Motor neuron (in vitro differentiated cells): Measurements from ENCODE around the gene CNTNAP4. TPM values are rescaled to one million over a fixed set of nuclear protein-coding genes. Genes with fewer than 3 reads are reported as not detected.

Experiments
- ATAC-seq, 8 experiments: fragments of 200-7000 bp; cut with Tn5 transposase; replicated peaks in 6 of 8; 2 replicates each; pipeline ENCODE4 v1.8.0; 2021; ENCODE audit warnings: mild to moderate bottlenecking in 8 of 8, moderate library complexity in 8 of 8
- H3K27ac ChIP-seq, 2 donors: fragments of 250-450 bp; sonication (Bioruptor Pico); 2 replicates each; pipeline ENCODE4 v1.9.0; 2021; ENCODE audit warnings: antibody characterized with exemption in 2 of 2, mild to moderate bottlenecking in 2 of 2, moderate library complexity in 1 of 2
- H3K4me1 ChIP-seq, 2 donors: fragments of 250-450 bp; sonication (Bioruptor Pico); replicated peaks in 1 of 2; 2 replicates each; pipeline ENCODE4 v1.6.1; 2021; ENCODE audit warnings: antibody characterized with exemption in 2 of 2, mild to moderate bottlenecking in 2 of 2, moderate library complexity in 1 of 2
- H3K4me3 ChIP-seq, 5 donors: fragments of 250-450 bp; sonication (Bioruptor Pico); 2 replicates each; pipeline ENCODE4 v1.9.0; 2021; ENCODE audit warnings: antibody characterized with exemption in 5 of 5, mild to moderate bottlenecking in 5 of 5, moderate library complexity in 4 of 5
- WGBS, 10 experiments: fragments of 450-650 bp; shearing (Covaris generic); methylation state at CpG; one replicate each; pipeline ENCODE4 v1.0.0; 2022; 5-methylcytosine and 5-hydroxymethylcytosine counted together
- in situ Hi-C, 9 experiments: fragments of 400-800 bp; cut with MboI; loops; one replicate each; pipeline ENCODE4 v1.15.0; 2021; ENCODE audit warnings: low sequenced_read_pairs in 9 of 9, low pct_unique_long_range_greater_than_20kb in 2 of 9; ENCODE audit not compliant: unreplicated experiment in 9 of 9
- total RNA-seq, 8 experiments: library from RNA; unstranded; fragments of 300-600 nt; gene quantifications; 2 replicates each; pipeline versions ENCODE4 v1.2.3 to v1.2.4, GENCODE V29; 2022

Gene CNTNAP4
- total RNA-seq, 8 experiments from 2014 or later: 0.54 to 6.2 (median 2.3) TPM; not detected in 1

GRCh38 chr16:76486740-76487139 is 209.5 kb downstream of the CNTNAP4 start:
- in situ Hi-C loops: no loop called here
- Histone ChIP-seq H3K4me3 (no peak overlapping the region), H3K27ac (no peak overlapping the region), H3K4me1 (peaks cover 0 to 14% of the 10 kb centered on the region in 2 donors)
- 20 to 100% (median 83%) methylated on average over 1 of the region's 1 CpG; no CpG with 5 or more reads in 6 of the 10 experiments for WGBS, 10 experiments
- no peak for ATAC-seq

DNA sequence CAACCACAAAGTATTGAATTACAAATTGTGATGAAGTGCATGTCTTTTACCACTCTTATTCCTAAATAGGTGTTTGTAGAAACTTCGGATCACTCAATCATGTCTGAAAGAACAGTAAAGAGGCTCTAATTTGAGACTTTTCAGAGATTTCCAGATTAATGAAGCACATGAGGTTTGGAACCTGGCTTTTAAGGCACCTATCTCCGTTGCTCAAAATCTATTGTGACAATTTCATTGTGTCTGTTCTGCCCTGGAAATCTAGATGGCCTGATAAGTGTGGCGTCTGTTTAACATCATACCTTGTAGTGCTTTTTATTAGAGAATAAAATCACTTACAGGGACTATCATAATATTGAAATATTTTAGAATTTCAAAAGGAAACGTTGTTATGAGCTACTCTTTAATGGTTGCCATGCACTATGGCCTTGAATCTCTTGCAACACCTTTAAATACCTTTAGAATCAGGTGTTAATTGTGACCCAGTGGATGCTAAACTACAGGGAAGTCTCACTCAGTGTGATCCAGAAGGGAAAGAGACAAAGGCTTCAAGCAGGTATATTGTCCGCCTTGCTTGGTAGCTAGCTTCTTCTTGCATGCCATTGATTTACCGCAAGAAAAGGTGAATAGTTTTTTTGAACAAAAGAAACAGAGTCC is 210.3 kb downstream of the CNTNAP4 start:
- no peak overlapping the region for H3K27ac ChIP-seq
- in situ Hi-C loops: no loop called here
- no peak overlapping the region for H3K4me3 ChIP-seq
- peaks cover 0 to 11% of the 10 kb centered on the region in 2 donors for H3K4me1 ChIP-seq
- 9 to 92% (median 53%) methylated on average over 3 to 6 of the region's 6 CpGs; no CpG with 5 or more reads in 2 of the 10 experiments for WGBS, 10 experiments
- ATAC-seq: no peak

- no peak for ATAC-seq
- 8 to 100% (median 89%) methylated on average over 1 to 5 of the region's 5 CpGs; no CpG with 5 or more reads in 2 of the 10 experiments for WGBS, 10 experiments
- in situ Hi-C loops: no loop called here
- Histone ChIP-seq H3K4me3 (no peak overlapping the region), H3K27ac (no peak overlapping the region), H3K4me1 (peaks cover 0 to 6% of the 10 kb centered on the region in 2 donors)
These were observed 210.8 kb downstream of the CNTNAP4 start for GRCh38 chr16:76488065-76488417.

DNA sequence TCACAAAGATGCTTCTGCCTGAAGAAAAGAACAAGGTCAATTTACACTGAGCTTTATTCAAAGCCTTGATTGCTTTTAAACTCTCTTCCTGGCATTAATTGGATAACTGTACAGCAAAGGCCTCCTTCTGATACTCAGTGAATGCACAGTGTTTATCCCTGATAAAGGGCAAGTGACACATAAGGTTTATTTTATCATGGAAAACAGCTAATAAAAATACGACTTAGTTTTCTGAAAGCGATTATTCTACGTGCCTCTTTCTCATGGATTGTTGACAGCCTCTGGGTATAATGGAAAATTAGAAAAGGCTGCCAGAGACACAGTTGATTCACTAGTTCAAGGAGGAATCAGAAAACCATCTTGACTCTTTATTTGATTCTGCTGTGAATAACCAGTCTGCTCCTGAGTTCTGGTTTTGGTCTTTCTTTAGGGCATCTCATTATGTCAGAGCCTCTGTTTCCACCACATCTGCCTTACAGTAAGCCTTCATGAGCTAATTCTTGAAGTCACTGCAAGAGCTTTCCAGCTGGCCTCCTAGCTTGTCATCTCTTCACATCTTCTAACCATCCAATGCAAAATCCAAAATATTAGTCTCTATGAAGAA is 212.9 kb downstream of the CNTNAP4 start:
- in situ Hi-C loops: no loop called here
- Histone ChIP-seq H3K4me3 (no peak overlapping the region), H3K4me1 (no peaks in the 10 kb centered on the region), H3K27ac (no peak overlapping the region)
- WGBS, 10 experiments: 0 to 95% (median 71%) methylated on average over 2 to 3 of the region's 3 CpGs; no CpG with 5 or more reads in 1 of the 10 experiments
- peak in 3 of 8 experiments; percentile 18 to 30 (median 21) for ATAC-seq

DNA sequence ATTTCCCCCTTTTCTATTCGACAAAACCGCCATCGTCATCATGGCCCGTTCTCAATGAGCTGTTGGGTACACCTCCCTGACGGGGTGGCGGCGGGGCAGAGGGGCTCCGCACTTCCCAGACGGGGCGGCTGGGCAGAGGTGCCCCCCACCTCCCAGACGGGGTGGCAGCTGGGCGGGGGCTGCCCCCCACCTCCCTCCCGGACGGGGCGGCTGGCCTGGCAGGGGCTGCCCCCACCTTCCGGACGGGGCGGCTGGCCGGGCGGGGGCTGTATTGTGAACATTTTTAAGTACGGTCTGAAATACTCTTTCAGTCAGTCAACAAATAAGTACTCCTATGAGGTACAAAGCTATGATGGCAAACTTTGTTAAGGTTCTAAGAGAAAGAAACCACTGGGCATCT is 222.8 kb downstream of the CNTNAP4 start:
- whole genome bisulfite sequencing, 10 experiments: no CpG with 5 or more reads among the region's 21 CpGs
- in situ Hi-C loops: no loop called here
- no peak for ATAC-seq
- Histone ChIP-seq H3K4me1 (no peaks in the 10 kb centered on the region), H3K4me3 (no peak overlapping the region), H3K27ac (no peak overlapping the region)

DNA sequence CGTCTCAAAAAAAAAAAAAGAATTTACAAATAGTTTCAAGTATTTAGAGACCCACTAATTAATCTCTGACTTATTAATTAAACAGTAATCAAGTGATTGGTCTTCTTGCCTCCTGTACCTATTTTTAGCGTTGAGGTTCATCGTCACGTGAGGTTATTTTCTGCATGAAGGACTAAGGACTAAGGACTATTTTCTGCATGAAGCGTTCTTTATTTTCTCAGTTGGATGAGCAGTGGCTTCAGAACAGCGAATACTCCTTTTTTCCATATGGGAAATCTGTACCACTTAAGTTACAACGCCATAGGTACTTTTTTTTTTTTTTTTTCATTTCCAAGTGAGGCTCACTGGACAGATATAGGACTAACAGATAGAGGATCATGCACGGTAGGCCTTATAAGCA is 224.9 kb downstream of the CNTNAP4 start:
- peak in 2 of 8 experiments; percentile 38 to 57 for ATAC-seq
- in situ Hi-C loops: no loop called here
- Histone ChIP-seq H3K27ac (no peak overlapping the region), H3K4me3 (no peak overlapping the region), H3K4me1 (no peaks in the 10 kb centered on the region)
- 31 to 100% (median 84%) methylated on average over 1 to 8 of the region's 8 CpGs for WGBS, 10 experiments

DNA sequence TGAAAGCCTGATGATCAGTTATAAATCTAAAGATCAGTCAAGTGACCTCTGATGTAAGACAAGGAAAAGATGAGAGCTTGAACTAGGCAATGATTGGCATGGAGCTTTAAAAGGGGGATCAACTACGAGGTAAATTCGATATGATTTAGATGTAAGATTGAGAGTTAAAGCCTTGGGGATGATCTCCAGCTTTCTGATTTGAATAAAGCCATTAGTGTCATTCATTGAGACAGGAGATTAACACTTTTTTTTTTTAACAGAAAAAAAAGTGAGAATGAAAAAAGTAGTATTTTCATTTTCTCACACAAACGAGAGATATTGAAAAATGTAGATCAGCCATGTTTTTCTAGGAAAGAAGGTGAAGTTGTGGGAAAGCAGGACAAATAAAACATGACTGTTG is 225.4 kb downstream of the CNTNAP4 start:
- 0 to 100% (median 86%) methylated on average over 2 to 3 of the region's 3 CpGs for WGBS, 10 experiments
- Histone ChIP-seq H3K27ac (no peak overlapping the region), H3K4me1 (no peaks in the 10 kb centered on the region), H3K4me3 (no peak overlapping the region)
- ATAC-seq: no peak
- in situ Hi-C loops: no loop called here

DNA sequence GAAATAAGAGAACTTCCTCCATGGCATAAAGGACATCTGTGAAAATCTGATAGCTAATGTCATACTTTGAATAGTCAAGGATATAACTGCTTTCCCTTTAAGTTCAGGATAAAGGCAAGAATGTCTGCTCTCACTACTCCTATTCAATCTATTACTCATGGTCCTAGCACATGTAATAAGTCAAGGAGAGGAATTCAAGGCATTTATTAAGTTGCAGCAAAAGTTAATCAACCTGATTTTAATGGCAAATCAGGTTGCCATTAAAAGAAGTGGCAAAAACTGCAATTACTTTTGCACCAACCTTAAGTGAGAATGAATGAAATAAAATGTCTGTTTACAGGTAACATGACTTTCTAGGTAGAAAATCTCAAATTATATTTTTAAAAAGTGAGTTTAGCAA is 225.9 kb downstream of the CNTNAP4 start:
- Histone ChIP-seq H3K4me3 (no peak overlapping the region), H3K27ac (no peak overlapping the region), H3K4me1 (no peaks in the 10 kb centered on the region)
- no peak for ATAC-seq
- in situ Hi-C loops: no loop called here

GRCh38 chr16:76511203-76511602 is 234.0 kb downstream of the CNTNAP4 start:
- no peak for ATAC-seq
- WGBS, 10 experiments: 3 to 100% (median 81%) methylated on average over 1 to 3 of the region's 3 CpGs
- Histone ChIP-seq H3K27ac (no peak overlapping the region), H3K4me1 (no peaks in the 10 kb centered on the region), H3K4me3 (no peak overlapping the region)
- in situ Hi-C loops: no loop called here

DNA sequence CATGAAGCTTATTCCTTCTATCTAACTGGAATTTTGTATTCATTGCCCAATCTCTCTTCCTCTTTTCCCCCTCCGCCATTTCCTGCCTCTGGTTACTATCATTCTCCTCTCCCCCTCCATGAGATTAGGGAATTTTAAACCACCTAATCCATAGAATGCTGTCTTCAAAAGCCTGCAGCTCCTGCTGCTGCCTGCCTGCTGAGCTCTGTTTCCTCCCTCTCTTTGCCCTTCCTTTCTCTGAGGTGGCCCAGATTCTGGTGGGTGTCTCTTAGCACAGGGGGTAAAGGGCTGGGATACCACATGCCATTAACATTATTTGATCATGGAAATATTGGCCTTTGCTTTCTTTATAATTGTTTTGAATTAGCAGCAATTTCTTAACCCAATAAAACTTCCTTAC is 241.6 kb downstream of the CNTNAP4 start:
- 20 to 100% (median 57%) methylated on average over 1 of the region's 1 CpG; no CpG with 5 or more reads in 3 of the 10 experiments for WGBS, 10 experiments
- in situ Hi-C loops: no loop called here
- no peaks in the 10 kb centered on the region for H3K4me1 ChIP-seq
- no peak for ATAC-seq
- H3K4me3 ChIP-seq: no peak overlapping the region
- no peak overlapping the region for H3K27ac ChIP-seq

- in situ Hi-C loops: no loop called here
- peak in 5 of 8 experiments; percentile 39 to 71 (median 58) for ATAC-seq
- Histone ChIP-seq H3K4me1 (peaks cover 4 to 16% of the 10 kb centered on the region in 2 donors), H3K27ac (no peak overlapping the region), H3K4me3 (no peak overlapping the region)
- 0 to 84% (median 43%) methylated on average over 1 to 2 of the region's 2 CpGs; no CpG with 5 or more reads in 1 of the 10 experiments for WGBS, 10 experiments
These were observed 247.2 kb downstream of the CNTNAP4 start for GRCh38 chr16:76524356-76524755.

DNA sequence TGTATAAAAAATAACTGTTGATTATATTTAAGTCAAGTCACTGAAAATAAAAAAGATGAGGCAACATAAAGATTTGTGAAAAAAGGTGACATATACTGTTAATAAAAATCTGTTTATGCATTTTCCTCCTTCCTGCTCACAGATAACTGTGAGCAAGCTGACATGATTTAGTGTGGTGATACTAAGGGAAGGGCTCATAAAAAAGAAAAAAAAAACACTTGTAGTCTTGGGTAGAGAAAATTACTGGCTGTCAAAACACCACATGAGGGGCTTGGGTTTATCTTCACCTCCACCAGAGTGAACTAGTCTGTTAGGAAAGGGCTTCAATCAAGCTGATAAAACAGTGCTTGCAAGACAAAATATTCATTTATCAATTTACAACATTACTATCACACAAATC is 247.6 kb downstream of the CNTNAP4 start:
- Histone ChIP-seq H3K4me3 (no peak overlapping the region), H3K27ac (no peak overlapping the region), H3K4me1 (peaks cover 4 to 18% of the 10 kb centered on the region in 2 donors)
- in situ Hi-C loops: no loop called here
- ATAC-seq: peak in 5 of 8 experiments; percentile 55 to 96 (median 88)

GRCh38 chr16:76527244-76527643 is 250.0 kb downstream of the CNTNAP4 start:
- in situ Hi-C loops: no loop called here
- peaks cover 4 to 18% of the 10 kb centered on the region in 2 donors for H3K4me1 ChIP-seq
- no peak overlapping the region for H3K4me3 ChIP-seq
- H3K27ac ChIP-seq: no peak overlapping the region
- 8 to 100% (median 88%) methylated on average over 4 to 5 of the region's 5 CpGs for WGBS, 10 experiments
- ATAC-seq: no peak

GRCh38 chr16:76529120-76529519 is 251.9 kb downstream of the CNTNAP4 start:
- in situ Hi-C loops: no loop called here
- peaks cover 4 to 18% of the 10 kb centered on the region in 2 donors for H3K4me1 ChIP-seq
- no peak overlapping the region for H3K27ac ChIP-seq
- ATAC-seq: peak in 5 of 8 experiments; percentile 37 to 74 (median 44)
- WGBS, 10 experiments: 6 to 71% (median 50%) methylated on average over 1 to 3 of the region's 3 CpGs
- no peak overlapping the region for H3K4me3 ChIP-seq
